Left cardiac atrium (tissue), 4 donors: ENCODE measurements around the gene TYSND1. TPM values are rescaled to one million over a fixed set of nuclear protein-coding genes. Genes with fewer than 3 reads are reported as not detected.
"Not testable (repeated sequence)": the region's sequence is repeated elsewhere in the genome, so short reads cannot be mapped to it uniquely, and the experiment has no call there.

Experiments
- ATAC-seq, 2 donors: fragments of 200-7000 bp; cut with Tn5 transposase; one replicate each; pipeline ENCODE4 v1.9.1; 2020; ENCODE audit warnings: mild to moderate bottlenecking in 2 of 2, moderate library complexity in 2 of 2
- DNase-seq: peaks from one replicate; pipeline ENCODE4 v3.0.0-alpha.2; 2020
- intact Hi-C, 2 donors: fragments of 100-400 bp; cut with DNase I; formaldehyde crosslinking; loops; one replicate each; pipeline versions ENCODE4 v1.14.1 to v1.15.1; 2022 to 2023
- total RNA-seq, 2 donors: library from RNA; stranded (reverse); fragmentation: NEBNext Ultra II Directional; extraction: Animal tissue kit (Norgen Biotek cat#: 25700); gene quantifications; one replicate each; pipeline ENCODE4 v1.2.1, GENCODE V29; 2021
- donor health status: DM: no; HTN: yes; CAD: no.
- donor health status: DM: no; HTN: yes; CAD: no; lungs with severe emphysema.
- donor health status: DM: yes; HTN: yes; CAD: no.
- donor health status: Dilated cardiomyopathy.

Gene TYSND1
- total RNA-seq, 2 donors from 2014 or later: 6.3 to 8.5 TPM

DNA sequence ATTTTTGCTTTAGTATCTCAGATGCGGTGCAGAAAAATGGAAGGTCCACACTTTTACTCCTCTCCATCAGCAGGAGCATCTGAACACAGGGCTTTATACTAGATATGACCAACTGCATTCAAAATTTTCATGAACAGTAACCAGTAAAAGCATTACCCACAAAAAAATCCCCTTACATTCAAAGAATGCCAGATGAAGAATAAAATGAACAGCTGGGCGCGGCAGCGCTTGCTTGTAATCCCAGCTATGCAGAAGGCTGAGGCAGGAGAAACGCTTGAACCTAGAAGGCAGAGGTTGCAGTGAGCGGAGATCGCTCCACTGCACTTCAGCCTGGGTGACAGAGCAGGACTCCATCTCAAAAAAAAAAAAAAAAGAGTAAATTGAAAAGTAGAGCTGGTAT, 20.7 kb upstream of the TYSND1 start:
- ATAC-seq (no peak), DNase-seq (no peak)
- intact Hi-C loops: no loop called here

DNA sequence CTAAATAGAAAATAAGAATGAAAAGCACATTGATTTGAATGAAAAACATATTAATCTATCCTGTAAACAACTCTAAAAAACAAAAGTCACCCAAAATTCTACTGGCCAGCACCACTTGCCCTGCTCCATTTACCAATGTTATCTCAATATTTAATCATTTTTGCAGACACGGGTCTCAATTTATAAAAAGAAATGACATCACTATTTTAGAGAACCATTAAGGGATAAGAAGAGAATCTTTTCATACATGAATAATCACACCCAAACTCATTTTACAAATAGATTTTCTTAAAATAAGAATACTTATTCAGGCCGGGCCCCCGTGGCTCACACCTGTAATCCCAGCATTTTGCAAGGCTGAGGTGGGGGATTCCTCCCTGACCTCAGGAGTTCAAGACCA, 19.9 kb upstream of the TYSND1 start:
- intact Hi-C loops: no loop called here
- DNase-seq: no peak
- ATAC-seq: no peak

DNA sequence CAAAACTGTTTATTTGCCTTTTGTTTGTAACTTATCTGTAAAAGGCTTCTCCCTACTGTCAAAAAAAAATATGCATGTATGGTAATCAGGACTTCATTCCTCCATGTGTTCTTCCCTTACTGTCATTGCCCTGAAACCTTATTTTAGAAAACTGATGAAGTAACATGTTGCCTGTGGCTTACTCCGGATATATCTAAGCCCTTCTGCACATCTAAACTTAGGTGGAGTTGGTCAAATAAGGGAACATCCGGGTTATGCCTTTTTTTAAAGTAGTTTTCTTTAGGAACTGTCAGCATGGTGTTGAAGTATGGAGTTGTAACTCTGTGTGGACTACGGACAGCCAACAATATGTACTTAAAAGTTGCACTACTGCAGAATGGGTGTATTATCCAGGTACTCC, 17.7 kb upstream of the TYSND1 start:
- intact Hi-C loops: no loop called here
- DNase-seq (no peak), ATAC-seq (no peak)

DNA sequence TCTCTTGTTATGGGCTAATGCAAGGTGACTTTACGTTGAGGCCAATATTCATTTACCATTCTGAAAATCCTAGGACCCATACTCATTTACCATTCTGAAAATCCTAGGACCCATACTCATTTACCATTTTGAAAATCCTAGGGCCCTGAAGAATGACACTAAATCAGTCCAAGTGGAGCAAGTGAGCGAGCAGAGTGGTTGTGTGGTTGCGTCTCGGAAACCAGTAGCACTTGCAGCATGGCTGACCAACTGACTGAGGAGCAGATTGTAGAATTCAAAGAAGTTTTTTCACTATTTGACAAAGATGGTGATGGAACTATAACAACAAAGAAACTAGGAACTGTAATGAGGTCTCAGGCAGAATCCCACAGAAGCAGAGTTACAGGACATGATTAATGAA, 16.9 kb upstream of the TYSND1 start:
- ATAC-seq: no peak
- DNase-seq: no peak
- intact Hi-C loops: no loop called here

DNA sequence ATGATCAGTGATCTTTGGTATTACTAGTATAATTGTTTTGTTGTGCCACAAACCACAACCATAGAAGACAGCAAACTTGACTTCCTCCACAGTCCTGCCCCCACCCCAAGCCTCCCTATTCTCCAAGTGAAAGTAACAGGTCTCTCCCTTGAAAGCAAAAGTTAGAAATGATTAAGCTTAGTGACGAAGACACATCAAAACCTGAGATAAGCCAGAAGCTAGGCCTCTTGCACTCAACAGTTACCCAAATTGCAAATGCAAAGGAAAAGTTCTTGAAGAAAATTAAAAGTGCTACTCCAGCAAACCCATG, 16.3 kb upstream of the TYSND1 start:
- intact Hi-C loops: no loop called here
- DNase-seq (no peak), ATAC-seq (peak in 1 of 2 donors; percentile 20)

DNA sequence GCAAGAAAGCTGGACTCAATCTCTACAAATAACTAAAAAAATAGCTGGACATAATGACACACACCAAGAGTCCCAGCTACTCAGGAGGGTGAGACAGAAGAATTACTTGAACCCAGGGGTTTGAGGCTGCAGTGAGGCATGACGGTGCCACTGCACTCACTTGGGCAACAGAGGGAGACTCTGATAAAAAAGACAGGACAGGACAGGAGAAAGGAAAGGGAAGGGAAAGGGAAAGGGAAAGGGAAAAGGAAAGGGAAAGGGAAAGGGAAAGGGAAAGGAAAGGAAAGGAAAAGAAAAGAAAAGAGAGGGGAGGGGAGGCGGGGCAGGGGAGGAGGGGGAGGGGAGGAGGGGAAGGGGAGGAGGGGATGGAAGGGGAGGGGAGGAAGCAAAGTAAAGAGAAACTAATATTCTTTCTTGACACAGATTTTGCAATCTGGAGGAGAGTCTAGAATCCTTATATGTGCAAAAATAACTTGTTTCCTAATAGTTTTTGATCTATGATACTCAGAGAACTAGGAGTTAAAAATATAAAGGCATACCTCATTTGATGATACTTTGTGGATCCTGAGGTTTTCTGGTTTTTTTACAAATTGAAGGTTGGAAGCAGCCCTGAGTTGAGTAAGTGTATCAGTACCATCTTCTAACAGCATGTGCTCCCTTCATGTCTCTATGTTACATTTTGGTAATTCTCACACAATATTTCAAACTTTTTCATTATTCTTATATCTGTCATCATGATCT, 15.8 kb upstream of the TYSND1 start:
- intact Hi-C loops: no loop called here
- DNase-seq: no peak
- ATAC-seq: no peak

DNA sequence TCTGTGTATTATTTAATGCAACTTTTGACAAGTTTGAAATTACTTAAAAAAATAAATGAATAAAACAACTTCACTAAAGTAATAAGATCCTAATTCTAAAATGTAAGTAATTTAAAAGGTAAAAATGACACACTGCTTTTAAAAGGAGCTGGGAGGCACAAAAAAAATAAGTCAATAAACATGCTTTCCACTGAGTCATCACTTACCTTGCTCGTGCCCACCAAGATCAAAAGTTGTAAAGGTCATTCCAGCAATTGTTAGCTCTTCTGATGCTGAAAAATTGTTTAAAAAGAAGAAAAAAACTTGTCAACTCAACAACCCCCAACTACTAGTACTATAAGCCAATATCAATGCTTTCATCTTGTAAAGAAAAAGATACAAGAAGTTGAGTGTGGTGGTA, 14.3 kb upstream of the TYSND1 start:
- DNase-seq: no peak
- ATAC-seq: no peak
- intact Hi-C loops: no loop called here

DNA sequence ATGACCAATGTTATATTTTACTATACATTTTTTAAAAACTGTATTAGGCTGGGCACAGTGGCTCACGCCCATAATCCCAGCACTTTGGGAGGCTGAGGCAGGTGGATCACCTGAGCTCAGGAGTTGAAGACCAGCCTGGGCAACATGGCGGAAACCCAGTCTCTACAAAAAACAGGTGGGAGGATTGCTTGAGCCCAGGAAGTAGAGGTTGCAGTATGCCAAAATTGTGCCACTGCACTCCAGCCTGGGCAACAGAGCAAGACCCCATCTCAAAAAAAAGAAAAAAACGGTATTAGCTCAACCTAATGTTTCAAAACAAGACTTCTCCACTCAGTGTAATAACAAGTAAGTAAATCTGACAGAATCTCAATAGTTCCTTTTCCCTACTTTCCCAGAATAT, 12.9 kb upstream of the TYSND1 start:
- ATAC-seq, DNase-seq, intact Hi-C loops: not testable (repeated sequence)

DNA sequence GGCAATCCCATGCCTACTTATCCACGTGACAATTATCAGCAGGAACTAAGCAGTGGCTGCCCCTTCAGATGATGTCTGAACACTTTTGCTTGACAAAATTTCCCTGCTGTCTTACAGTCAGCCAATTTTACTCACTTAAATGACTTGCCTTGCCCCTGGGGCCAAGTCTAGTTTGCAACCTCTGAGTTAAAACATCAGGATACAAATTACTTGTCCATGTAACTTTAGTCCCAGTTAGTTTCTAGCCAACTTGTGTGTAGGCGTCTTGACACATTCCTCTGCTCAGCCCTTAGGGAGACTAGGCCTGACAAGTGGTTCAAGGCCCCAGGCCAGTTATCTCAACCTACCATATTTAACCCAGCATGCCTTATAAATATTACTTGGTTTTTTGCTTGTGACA, 11.6 kb upstream of the TYSND1 start:
- DNase-seq (no peak), ATAC-seq (peak; percentile 73 to 80)
- intact Hi-C loops: no loop called here

DNA sequence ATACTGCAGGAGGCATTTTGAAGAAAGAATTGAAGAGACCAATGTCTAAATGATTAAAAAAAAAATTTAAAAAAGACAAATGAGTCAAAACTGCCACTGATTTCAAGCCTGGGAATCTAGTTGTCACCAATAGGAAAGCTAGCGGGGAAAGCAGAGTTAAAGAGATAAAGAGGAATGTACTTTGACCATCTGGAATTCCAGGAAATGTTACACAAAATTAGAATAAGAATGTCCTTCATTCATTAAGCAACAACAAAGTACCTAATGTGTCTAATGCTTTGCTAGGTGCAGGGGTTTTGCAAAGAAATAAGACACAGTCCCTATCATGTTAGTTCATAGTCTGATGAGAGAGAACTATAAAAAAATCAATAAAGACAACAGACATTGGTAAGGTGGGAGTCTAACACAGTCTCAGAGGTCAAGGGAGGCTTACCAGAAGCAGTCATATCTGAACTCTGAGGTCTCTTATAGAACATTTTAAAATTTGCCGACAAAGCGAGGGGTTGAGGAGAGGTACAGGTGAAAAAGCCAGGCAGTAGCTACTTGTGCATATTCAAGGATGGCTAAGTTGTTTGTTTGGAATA, 8.8 kb upstream of the TYSND1 start:
- DNase-seq: no peak
- no peak for ATAC-seq
- intact Hi-C loops: no loop called here

DNA sequence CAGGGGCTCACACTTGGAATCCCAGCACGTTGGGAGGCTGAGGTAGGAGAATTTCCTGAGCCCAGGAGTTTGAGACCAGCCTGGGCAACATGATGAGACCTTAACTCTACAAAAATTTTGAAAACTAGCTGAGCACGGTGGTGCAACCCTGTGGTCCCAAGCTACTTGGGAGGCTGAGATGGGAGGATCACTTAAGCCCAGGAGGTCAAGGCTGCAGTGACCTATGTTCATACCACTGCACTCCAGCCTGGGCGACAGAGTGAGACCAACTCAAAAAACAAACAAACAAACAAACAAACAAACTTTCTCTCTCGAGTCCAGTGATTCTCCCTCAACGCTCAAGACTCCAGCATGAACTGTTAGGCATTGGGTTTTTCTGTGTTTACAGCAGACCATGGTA, 2.0 kb upstream of the TYSND1 start:
- intact Hi-C loops: no loop called here
- ATAC-seq (no peak), DNase-seq (no peak)

DNA sequence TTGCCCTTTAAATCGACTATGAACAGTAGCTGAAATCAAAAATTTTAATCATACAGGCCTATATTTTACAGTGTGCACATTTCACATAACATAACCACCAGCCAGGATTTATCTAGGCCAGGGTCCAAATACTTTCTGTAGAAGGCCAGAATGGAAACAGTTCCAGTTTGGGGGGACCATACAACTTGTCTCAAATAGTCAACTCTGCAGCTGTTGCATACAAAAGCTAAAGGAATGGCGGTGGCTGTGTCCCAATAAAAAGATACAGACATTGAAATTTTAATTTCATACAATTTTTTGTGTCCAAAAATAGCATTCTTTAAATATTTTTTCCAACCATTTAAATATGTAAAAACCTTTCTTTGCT, 742 bp upstream of the TYSND1 start:
- no peak for ATAC-seq
- intact Hi-C loops: no loop called here
- no peak for DNase-seq

DNA sequence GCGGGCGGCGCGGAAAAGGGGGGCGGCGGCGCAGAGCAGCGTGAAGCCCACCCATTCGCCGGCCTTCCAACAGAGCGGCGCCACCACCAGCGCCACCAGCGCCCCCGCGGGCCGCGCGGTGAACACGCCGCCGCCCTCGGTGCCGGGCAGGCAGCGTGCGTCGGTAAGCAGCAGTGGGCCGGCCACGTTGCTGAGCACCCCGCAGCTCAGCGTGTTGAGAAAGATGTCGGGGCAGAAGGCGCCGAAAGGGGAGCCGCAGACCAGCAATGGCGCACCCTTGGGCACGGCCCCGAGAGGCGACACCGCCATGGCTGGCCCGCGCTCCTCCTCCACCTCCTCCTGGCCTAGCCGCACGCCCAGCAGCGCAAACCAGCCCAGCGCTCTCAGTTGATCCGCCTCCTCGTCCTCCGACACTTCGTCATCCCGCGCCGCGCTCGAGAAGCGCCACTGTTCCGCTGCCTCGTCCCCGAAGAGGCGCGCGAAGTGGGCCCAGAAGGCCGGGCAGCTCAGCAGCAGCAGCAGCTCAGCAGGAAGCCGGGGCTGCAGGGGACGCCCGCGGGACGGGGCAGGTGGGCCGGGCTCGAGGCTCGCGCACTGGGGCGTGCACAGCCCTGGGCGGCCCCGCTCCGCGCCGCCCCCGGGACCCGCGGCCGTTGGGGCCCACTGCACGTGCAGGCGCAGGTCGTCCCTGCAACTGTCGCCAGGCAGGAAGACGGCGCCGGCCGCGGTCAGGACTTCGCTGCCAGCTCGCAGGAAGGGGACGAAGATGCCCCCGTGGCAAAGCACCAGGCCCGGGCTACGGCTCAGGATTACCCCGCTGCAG, 623 bp downstream of the TYSND1 start:
- peak; percentile 77 for DNase-seq
- intact Hi-C loops: no loop called here
- peak; percentile 75 to 77 for ATAC-seq

DNA sequence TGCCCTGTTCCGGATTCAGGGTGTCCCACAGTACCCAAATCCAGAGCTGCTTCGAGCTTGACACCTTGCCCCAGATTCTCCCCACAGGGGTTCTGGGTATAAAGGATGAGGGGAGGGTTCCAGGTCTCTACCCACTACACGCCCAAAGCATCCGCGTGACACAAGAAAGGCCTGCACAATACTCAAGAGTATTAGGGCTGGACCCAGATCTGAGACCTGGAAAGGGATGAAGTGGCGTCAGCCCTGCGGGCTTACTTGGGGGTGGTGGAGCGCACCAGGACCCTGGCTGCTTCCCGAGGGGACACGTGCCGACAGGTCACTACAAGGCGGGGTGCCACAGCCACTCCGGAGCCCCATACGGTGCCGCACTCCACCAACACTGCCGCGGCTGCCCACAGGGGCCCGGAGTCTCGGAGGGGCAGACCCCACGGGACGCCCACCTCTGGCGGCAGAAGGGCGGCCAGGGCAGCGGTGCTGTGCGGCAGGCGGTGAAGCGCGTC, 1.3 kb downstream of the TYSND1 start:
- intact Hi-C loops: no loop called here
- DNase-seq: peak; percentile 45
- ATAC-seq: peak; percentile 1 to 12

DNA sequence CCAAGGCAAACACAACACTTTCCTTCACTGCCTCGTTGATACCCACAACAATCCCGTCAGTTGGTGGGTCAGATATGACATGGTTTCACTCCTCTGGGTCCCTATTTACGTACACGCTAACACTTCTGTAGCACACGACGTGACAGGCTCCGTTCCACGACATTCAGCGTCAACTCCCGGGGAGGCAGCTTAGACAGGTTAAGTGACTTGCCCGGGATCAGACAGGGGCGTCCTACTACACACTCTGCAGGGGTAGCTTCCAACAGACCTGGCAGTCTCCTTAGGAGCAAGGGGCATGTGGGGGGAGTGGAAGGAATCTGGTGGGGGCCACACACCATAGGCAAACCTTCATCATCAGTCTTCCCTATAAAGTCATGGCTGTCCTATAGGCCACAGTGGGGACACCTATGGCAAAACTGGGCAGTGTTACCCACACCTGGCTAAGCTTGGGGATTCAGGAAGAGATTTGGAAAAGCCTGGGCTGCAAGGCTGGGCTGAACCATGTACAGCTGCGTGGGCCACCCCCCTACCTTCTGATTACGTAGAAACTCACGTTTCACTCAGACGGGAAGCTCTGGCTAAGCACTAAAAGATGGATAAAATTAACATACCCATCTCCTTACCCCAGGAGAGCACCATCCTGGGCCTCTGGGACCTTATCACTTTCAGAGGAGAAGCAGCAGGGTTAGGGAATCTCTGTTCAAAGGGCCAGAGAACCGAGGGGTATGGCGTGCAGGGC, 2.0 kb downstream of the TYSND1 start:
- intact Hi-C loops: no loop called here
- ATAC-seq (no peak), DNase-seq (no peak)

DNA sequence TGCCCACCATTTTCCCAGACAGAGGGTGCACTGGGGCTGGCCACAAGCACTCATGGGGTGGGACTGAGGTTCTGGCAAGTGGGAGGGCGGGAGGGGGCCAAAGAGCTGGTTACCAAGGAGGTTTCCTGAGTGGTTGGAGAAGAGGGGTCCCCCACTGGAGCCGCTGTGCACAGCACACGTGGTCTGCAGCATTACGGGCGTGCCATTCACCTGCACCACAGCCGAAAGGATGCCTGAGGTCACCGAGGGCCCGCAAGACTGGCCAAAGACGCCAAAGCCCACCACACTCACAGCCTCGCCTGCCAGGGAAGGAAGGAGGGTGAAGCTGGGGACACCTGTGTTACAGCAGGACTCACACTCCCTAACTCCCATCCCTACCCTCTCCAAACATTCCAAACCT, 3.9 kb downstream of the TYSND1 start:
- ATAC-seq: no peak
- intact Hi-C loops: no loop called here
- no peak for DNase-seq

DNA sequence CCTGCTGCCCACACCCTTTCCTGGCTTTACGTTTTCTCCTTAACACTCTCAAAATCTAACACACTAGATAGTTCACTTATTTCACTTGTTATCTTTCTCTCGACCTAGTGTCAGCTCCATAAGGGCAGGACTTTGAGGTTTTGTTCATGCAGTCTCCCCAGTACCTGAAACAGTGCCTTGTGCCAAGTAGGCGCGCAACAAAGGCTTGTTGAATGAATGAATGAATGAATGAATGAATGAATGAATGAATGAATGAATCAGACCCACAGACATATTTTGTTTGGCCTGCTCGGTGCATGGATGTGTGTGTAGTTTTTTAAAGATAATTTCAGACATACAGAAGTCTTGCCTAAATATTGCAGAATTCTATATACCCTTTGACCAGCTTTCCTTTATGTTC, 6.2 kb downstream of the TYSND1 start:
- ATAC-seq: no peak

DNA sequence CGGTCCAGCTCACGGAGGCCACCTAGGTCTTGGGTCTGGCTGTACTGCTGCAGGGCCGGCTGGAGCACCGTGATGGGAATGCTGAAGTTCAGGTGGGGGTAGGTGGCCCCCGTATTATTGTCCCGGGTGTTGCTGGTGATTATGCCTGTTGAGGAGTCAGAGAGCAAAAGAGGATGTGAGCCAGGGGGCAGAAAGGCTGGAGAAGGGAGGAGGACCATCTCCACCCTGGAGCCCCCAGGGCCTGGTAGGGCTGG, 6.6 kb downstream of the TYSND1 start:
- DNase-seq (no peak), ATAC-seq (no peak)
- intact Hi-C loops: no loop called here

More for the DNA sequence above, 6.2 kb downstream of the TYSND1 start:
- intact Hi-C loops: no loop called here
- DNase-seq: no peak

DNA sequence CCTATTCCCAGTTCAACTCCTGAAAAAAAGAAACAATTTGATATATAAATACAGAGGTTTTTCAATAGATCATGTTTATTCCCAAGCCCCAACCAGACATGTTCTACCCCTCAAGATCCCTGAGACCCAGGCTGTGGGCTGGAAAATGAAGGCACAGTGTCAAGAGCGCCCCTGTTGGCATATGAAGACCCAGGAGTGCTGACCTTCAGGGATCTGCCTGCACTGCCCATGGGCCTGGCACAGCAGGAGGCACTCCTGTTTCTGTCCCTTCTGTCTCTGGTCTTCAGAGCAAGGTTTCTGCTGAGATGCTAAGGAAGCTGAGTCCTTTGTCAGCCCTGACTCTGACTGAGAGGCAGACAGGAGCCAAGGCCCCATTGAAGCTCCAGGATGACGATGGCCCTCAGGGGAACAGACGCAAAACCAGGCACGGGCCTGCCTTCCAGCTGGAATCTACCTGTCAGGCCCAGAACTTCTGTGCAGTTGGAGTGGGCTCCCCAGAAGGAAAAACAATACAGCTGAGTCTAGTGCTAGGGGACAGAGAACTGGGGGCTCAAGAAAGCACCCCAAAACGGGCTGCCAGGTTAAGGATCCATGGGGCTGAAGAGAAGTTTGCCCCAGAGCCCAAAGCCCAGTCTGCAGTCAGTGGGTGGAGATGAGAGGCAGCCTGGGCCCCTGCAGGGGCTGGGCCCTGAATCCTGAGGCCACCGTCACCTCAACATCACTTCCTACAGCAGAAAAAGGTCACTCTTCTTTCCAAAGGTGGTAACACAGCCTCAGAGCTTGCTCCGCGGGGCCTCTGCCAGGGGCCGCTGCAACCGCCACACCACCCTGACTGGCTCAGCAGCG, 7.1 kb downstream of the TYSND1 start:
- intact Hi-C loops: no loop called here
- DNase-seq (no peak), ATAC-seq (no peak)
